ENCODE measurements around the gene CD7. TPM values are rescaled to one million over a fixed set of nuclear protein-coding genes. Genes with fewer than 3 reads are reported as not detected.

CD7 gene
- total RNA-seq, 1 experiment from 2014 or later, result 0.77 TPM

GRCh38 chr17:82344175-82344907 lies 26.9 kb upstream of the CD7 start:
- ATAC-seq (no peak), DNase-seq (ENCODE audit: low read depth, low spot score) (no peak)
- ChIA-PET CTCF (no interaction called here), POLR2A (interaction anchor here (0.7 kb wide), 1 partner anchor 73 kb away, joined by 4 read pairs; no protein-coding TSS in a partner anchor)
- H3K9me3 ChIP-seq (ENCODE audit: control insufficient read depth, insufficient read depth, low read depth, low read length), result no peaks in the 10 kb centered on the region
- in situ Hi-C loops (cut with HindIII; ENCODE audit: low pct_unique_long_range_greater_than_20kb, low sequenced_read_pairs), result loop anchor here (10.0 kb wide), 1 partner anchor 50 kb away; no protein-coding TSS in a partner anchor
- H3K4me1 ChIP-seq (ENCODE audit: control insufficient read depth, insufficient read depth, low read length), result peaks cover 42% of the 10 kb centered on the region
- TF ChIP-seq REST (IDR thresholded peaks at IDR 0.05; ENCODE audit: insufficient read depth in 1 of 2, low read depth in 2 of 2, low read length in 1 of 2), result no peak
- no peak for TF ChIP-seq CTCF (IDR thresholded peaks at IDR 0.05)
- TF ChIP-seq TCF7L2 (IDR thresholded peaks at IDR 0.05; ENCODE audit: low read depth, low read length), result no peak
- TF ChIP-seq SIN3A (IDR thresholded peaks at IDR 0.05; ENCODE audit: borderline replicate concordance, insufficient read depth, low read depth, low read length), result no peak
- TF ChIP-seq POLR2AphosphoS5 (IDR thresholded peaks at IDR 0.05; ENCODE audit: low read depth, low read length), result no peak
- BruUV-seq (replicated peaks), result no TSS peak
- no peaks in the 10 kb centered on the region for H3K27me3 ChIP-seq (ENCODE audit: control insufficient read depth, insufficient read depth, low read length)
- H3K4me3 ChIP-seq (ENCODE audit: low read depth in 2 of 2, low read length in 2 of 2), result no peak overlapping the region
- H3K36me3 ChIP-seq (ENCODE audit: control insufficient read depth, insufficient read depth, low read length), result no peaks in the 10 kb centered on the region
- intact Hi-C loops (cut with micrococcal nuclease; ENCODE audit: unreplicated experiment), result no loop called here
- H3K27ac ChIP-seq (ENCODE audit: low read length), result no peak overlapping the region

GRCh38 chr17:82343560-82343959 lies 26.2 kb upstream of the CD7 start:
- H3K4me3 ChIP-seq (ENCODE audit: low read depth in 2 of 2, low read length in 2 of 2), result no peak overlapping the region
- ChIA-PET POLR2A (interaction anchor here (0.7 kb wide), 1 partner anchor 74 kb away, joined by 4 read pairs; no protein-coding TSS in a partner anchor), CTCF (no interaction called here)
- H3K36me3 ChIP-seq (ENCODE audit: control insufficient read depth, insufficient read depth, low read length), result no peaks in the 10 kb centered on the region
- no peak overlapping the region for H3K27ac ChIP-seq (ENCODE audit: low read length)
- H3K9me3 ChIP-seq (ENCODE audit: control insufficient read depth, insufficient read depth, low read depth, low read length), result no peaks in the 10 kb centered on the region
- BruUV-seq (replicated peaks), result no TSS peak
- in situ Hi-C loops (cut with HindIII; ENCODE audit: low pct_unique_long_range_greater_than_20kb, low sequenced_read_pairs), result loop anchor here (10.0 kb wide), 1 partner anchor 49 kb away; no protein-coding TSS in a partner anchor
- peaks cover 41% of the 10 kb centered on the region for H3K4me1 ChIP-seq (ENCODE audit: control insufficient read depth, insufficient read depth, low read length)
- no peaks in the 10 kb centered on the region for H3K27me3 ChIP-seq (ENCODE audit: control insufficient read depth, insufficient read depth, low read length)
- DNase-seq (ENCODE audit: low read depth, low spot score) (no peak), ATAC-seq (no peak)
- TF ChIP-seq SIN3A (IDR thresholded peaks at IDR 0.05; ENCODE audit: borderline replicate concordance, insufficient read depth, low read depth, low read length), result no peak
- no peak for TF ChIP-seq CTCF (IDR thresholded peaks at IDR 0.05)
- TF ChIP-seq POLR2AphosphoS5 (IDR thresholded peaks at IDR 0.05; ENCODE audit: low read depth, low read length), result no peak
- TF ChIP-seq TCF7L2 (IDR thresholded peaks at IDR 0.05; ENCODE audit: low read depth, low read length), result no peak
- no peak for TF ChIP-seq REST (IDR thresholded peaks at IDR 0.05; ENCODE audit: insufficient read depth in 1 of 2, low read depth in 2 of 2, low read length in 1 of 2)
- intact Hi-C loops (cut with micrococcal nuclease; ENCODE audit: unreplicated experiment), result no loop called here

Measured in Panc1 (cell line).